Panc1 (cell line): ENCODE results near the gene ALDOC. TPM values are rescaled to one million over a fixed set of nuclear protein-coding genes. Genes with fewer than 3 reads are reported as not detected.

Experiments used
- ATAC-seq: fragments of 200-7000 bp; cut with Tn5 transposase; 2 replicates; pipeline ENCODE4 v1.9.1; 2020; ENCODE audit warnings: mild to moderate bottlenecking, moderate library complexity
- BruUV-seq: library from RNA; stranded (reverse); fragments of 400-500 nt; replicated peaks from 2 replicates; lab custom pipeline; 2021; lab: Mats Ljungman, UMichigan
- CTCF ChIA-PET: fragments of 300-600 bp; sonication (Branson Sonifier 250); formaldehyde crosslinking; loops from one replicate; lab custom pipeline; 2022; ENCODE audit warnings: antibody characterized with exemption; lab: Charles Lee
- POLR2A ChIA-PET: fragments of 300-600 bp; sonication (Branson Sonifier 250); formaldehyde crosslinking; loops from one replicate; lab custom pipeline; 2022; ENCODE audit warnings: antibody characterized with exemption; lab: Charles Lee
- DNase-seq: peaks from one replicate; pipeline ENCODE4 v3.0.0-alpha.2; 2010; ENCODE audit warnings: low read depth, low spot score
- H3K27ac ChIP-seq: 2 replicates; pipeline ENCODE4 v1.5.1; 2011; ENCODE audit warnings: mild to moderate bottlenecking, low read length, inconsistent platforms
- H3K27me3 ChIP-seq: fragments of 200-500 bp; sonication (Bioruptor generic); 2 replicates; pipeline ENCODE4 v1.6.0; 2014; ENCODE audit warnings: low read length, inconsistent platforms; ENCODE audit not compliant: control insufficient read depth, insufficient read depth
- H3K36me3 ChIP-seq: fragments of 200-500 bp; sonication (Bioruptor generic); 2 replicates; pipeline ENCODE4 v1.5.1; 2014; ENCODE audit warnings: inconsistent platforms, mild to moderate bottlenecking, low read length, moderate library complexity; ENCODE audit not compliant: control insufficient read depth, insufficient read depth
- H3K4me1 ChIP-seq: 2 replicates; pipeline ENCODE4 v1.5.1; 2011; ENCODE audit warnings: inconsistent platforms, mild to moderate bottlenecking, low read length, moderate library complexity; ENCODE audit not compliant: control insufficient read depth, insufficient read depth
- H3K4me3 ChIP-seq, 2 experiments: 2 replicates each; pipeline ENCODE4 v1.5.1; 2011 to 2012; ENCODE audit warnings: low read depth in 2 of 2, low read length in 2 of 2, mild to moderate bottlenecking in 2 of 2, inconsistent platforms in 1 of 2, moderate library complexity in 1 of 2
- H3K9me3 ChIP-seq: fragments of 200-500 bp; sonication (Bioruptor generic); 2 replicates; pipeline ENCODE4 v1.5.1; 2014; ENCODE audit warnings: low read depth, mild to moderate bottlenecking, inconsistent platforms, low read length, moderate library complexity; ENCODE audit not compliant: control insufficient read depth, insufficient read depth
- CTCF ChIP-seq: fragments of 450-650 bp; IDR thresholded peaks from 2 replicates; pipeline ENCODE4 v1.5.1; 2017; ENCODE audit warnings: mild to moderate bottlenecking
- POLR2AphosphoS5 ChIP-seq: IDR thresholded peaks from 2 replicates; pipeline ENCODE4 v1.6.1; 2012; ENCODE audit warnings: mild to moderate bottlenecking, low read depth, low read length, moderate library complexity
- REST ChIP-seq, 2 experiments: IDR thresholded peaks; 2 replicates each; pipeline ENCODE4 v1.6.1; 2011 to 2012; ENCODE audit warnings: low read depth in 2 of 2, control low read depth in 1 of 2, low read length in 1 of 2, mild to moderate bottlenecking in 1 of 2, moderate library complexity in 1 of 2; ENCODE audit not compliant: insufficient read depth in 1 of 2
- SIN3A ChIP-seq: IDR thresholded peaks from 2 replicates; pipeline ENCODE4 v1.6.1; 2012; ENCODE audit warnings: low read depth, mild to moderate bottlenecking, low read length, moderate library complexity, borderline replicate concordance; ENCODE audit not compliant: insufficient read depth
- TCF7L2 ChIP-seq: IDR thresholded peaks from 2 replicates; pipeline ENCODE4 v1.6.1; 2011; ENCODE audit warnings: mild to moderate bottlenecking, low read depth, low read length, inconsistent platforms
- in situ Hi-C: cut with HindIII; loops from 2 replicates; pipeline ENCODE4 v1.10.0; 2016; ENCODE audit warnings: low sequenced_read_pairs, low pct_unique_long_range_greater_than_20kb
- intact Hi-C: fragments of 100-400 bp; cut with micrococcal nuclease; formaldehyde crosslinking; loops from one replicate; pipeline ENCODE4 v1.10.0; 2022; ENCODE audit not compliant: unreplicated experiment
- total RNA-seq: library from RNA; stranded (reverse); gene quantifications from one replicate; pipeline ENCODE4 v1.2.1, GENCODE V29; 2021; ENCODE audit not compliant: unreplicated experiment

The ALDOC gene
- total RNA-seq, 1 experiment from 2014 or later = 13.4 TPM

GRCh38 chr17:28569446-28569845 is 7.2 kb downstream of the ALDOC start:
- Histone ChIP-seq H3K36me3 (no peaks in the 10 kb centered on the region), H3K27ac (no peak overlapping the region), H3K27me3 (no peaks in the 10 kb centered on the region), H3K4me3 (no peak overlapping the region), H3K4me1 (peaks cover 17% of the 10 kb centered on the region; the same call in 1 of the 2 replicates), H3K9me3 (no peaks in the 10 kb centered on the region)
- intact Hi-C loops (no loop called here), in situ Hi-C loops (no loop called here)
- CTCF ChIA-PET = interaction anchor here (1.1 kb wide), 1 partner anchor 19 kb away, joined by 3 read pairs; no protein-coding TSS in a partner anchor
- TSS peak; percentile 85 for BruUV-seq
- no peak for ATAC-seq
- no peak for DNase-seq
- POLR2A ChIA-PET = interaction anchor here (0.7 to 0.8 kb wide), 2 partner anchors 55 to 337 kb away, joined by 11 to 12 read pairs; no protein-coding TSS in a partner anchor
- TF ChIP-seq TCF7L2 = no peak
- TF ChIP-seq POLR2AphosphoS5 = no peak
- no peak for TF ChIP-seq CTCF
- TF ChIP-seq SIN3A = no peak
- no peak for TF ChIP-seq REST (IDR thresholded peaks at IDR 0.05; ENCODE audit: insufficient read depth in 1 of 2, low read depth in 2 of 2, low read length in 1 of 2)

GRCh38 chr17:28567604-28568003 is 9.1 kb downstream of the ALDOC start:
- ATAC-seq = no peak
- Histone ChIP-seq H3K9me3 (no peaks in the 10 kb centered on the region), H3K4me3 (no peak overlapping the region), H3K27ac (no peak overlapping the region), H3K4me1 (peaks cover 17% of the 10 kb centered on the region; the same call in 1 of the 2 replicates), H3K36me3 (no peaks in the 10 kb centered on the region), H3K27me3 (no peaks in the 10 kb centered on the region)
- intact Hi-C loops (no loop called here), in situ Hi-C loops (no loop called here)
- CTCF ChIA-PET = no interaction called here
- TSS peak; percentile 38 for BruUV-seq
- TF ChIP-seq REST (IDR thresholded peaks at IDR 0.05; ENCODE audit: insufficient read depth in 1 of 2, low read depth in 2 of 2, low read length in 1 of 2) = no peak
- TF ChIP-seq TCF7L2 = no peak
- no peak for TF ChIP-seq CTCF
- no peak for TF ChIP-seq SIN3A
- TF ChIP-seq POLR2AphosphoS5 = no peak
- no peak for DNase-seq
- POLR2A ChIA-PET = no interaction called here
